Activated T-helper 2 cell treated with anti-CD3 and anti-CD28 coated beads, Interferon-gamma antibody, Interleukin-2, Interleukin-4, amounts not matched to agents 10 μg/mL and 5 μg/mL and 100 μg/mL, durations not matched to agents 14 hours and 24 hours and 36 hours (primary cell): ENCODE measurements around the gene CHST11. TPM values are rescaled to one million over a fixed set of nuclear protein-coding genes. Genes with fewer than 3 reads are reported as not detected.

Source experiments
- DNase-seq: peaks from one replicate; pipeline ENCODE4 v3.0.0; 2021; ENCODE audit warnings: low spot score
- H3K27ac Mint-ChIP-seq: one replicate; pipeline ENCODE4 v1.8.0; 2021; ENCODE audit warnings: mixed read lengths
- H3K27me3 Mint-ChIP-seq: one replicate; pipeline ENCODE4 v1.8.0; 2021; ENCODE audit warnings: low read depth, mixed read lengths
- H3K36me3 Mint-ChIP-seq: one replicate; pipeline ENCODE4 v1.8.0; 2021; ENCODE audit warnings: low read depth, mixed read lengths
- H3K4me1 Mint-ChIP-seq: one replicate; pipeline ENCODE4 v1.8.0; 2021; ENCODE audit warnings: low read depth, mixed read lengths
- H3K4me3 Mint-ChIP-seq: one replicate; pipeline ENCODE4 v1.8.0; 2021; ENCODE audit warnings: low read depth, mild to moderate bottlenecking, moderate library complexity, mixed read lengths
- H3K9me3 Mint-ChIP-seq: one replicate; pipeline ENCODE4 v1.8.0; 2021; ENCODE audit warnings: mixed read lengths
- intact Hi-C: fragments of 100-400 bp; cut with micrococcal nuclease; formaldehyde crosslinking; loops from one replicate; pipeline ENCODE4 v1.15.1; 2023
- total RNA-seq: library from RNA; stranded (reverse); gene quantifications from 2 replicates; pipeline ENCODE4 v1.2.3, GENCODE V29; 2022

The CHST11 gene
- total RNA-seq, 1 donor from 2014 or later: 50.6 TPM

GRCh38 chr12:104436790-104437189, 20.0 kb upstream of the CHST11 start:
- H3K4me3 Mint-ChIP-seq: no peak overlapping the region
- H3K27ac Mint-ChIP-seq: no peak overlapping the region
- peaks cover 2% of the 10 kb centered on the region for H3K4me1 Mint-ChIP-seq
- no peaks in the 10 kb centered on the region for H3K36me3 Mint-ChIP-seq
- intact Hi-C loops: no loop called here
- H3K9me3 Mint-ChIP-seq: no peaks in the 10 kb centered on the region
- H3K27me3 Mint-ChIP-seq: peaks cover 24% of the 10 kb centered on the region
- no peak for DNase-seq

DNA sequence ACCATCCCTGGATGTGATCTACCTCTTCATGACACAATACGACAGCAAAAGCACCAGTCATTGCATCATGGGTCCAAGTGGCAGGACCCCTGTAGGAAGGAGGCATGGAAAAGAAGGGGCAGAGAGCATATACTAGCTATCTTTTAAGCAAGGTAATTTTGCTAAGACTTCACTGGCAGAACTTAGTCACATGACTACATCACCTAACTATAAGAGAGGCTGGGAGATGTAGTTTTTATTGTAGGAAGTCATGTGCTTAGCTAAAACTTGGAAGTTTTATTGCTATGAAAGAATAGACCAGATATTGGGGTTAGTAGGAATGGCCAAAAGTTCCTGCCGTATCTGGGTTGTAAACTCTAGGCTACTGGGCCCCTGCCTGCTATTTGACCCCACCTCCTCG, 18.6 kb upstream of the CHST11 start:
- no peak overlapping the region for H3K4me3 Mint-ChIP-seq
- intact Hi-C loops: no loop called here
- no peaks in the 10 kb centered on the region for H3K9me3 Mint-ChIP-seq

DNA sequence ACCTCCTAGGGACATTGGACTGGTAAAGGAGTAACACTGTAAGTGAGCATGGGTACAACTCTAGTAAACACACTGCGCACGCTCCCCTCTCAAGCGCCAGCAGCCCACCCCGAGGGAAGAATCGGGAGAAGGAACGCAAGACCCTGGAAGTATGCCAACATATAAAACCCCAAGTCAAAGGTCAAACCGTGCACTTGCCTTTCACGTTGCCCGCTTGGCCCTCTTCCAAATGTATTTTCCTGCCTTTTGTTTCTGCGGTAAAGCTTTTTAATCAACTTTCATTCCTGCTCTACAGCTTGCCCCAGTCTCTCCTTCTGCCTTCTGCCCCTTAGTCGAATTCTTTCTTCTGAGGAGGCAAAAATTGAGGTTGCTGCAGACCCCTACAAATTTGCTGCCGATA, 17.6 kb upstream of the CHST11 start:
- H3K27me3 Mint-ChIP-seq: peaks cover 20% of the 10 kb centered on the region
- no peak for DNase-seq
- peaks cover 2% of the 10 kb centered on the region for H3K4me1 Mint-ChIP-seq
- H3K27ac Mint-ChIP-seq: no peak overlapping the region
- H3K36me3 Mint-ChIP-seq: no peaks in the 10 kb centered on the region
- H3K4me3 Mint-ChIP-seq: no peak overlapping the region
- intact Hi-C loops: no loop called here
- no peaks in the 10 kb centered on the region for H3K9me3 Mint-ChIP-seq

More for the DNA sequence above, 18.6 kb upstream of the CHST11 start:
- peaks cover 20% of the 10 kb centered on the region for H3K27me3 Mint-ChIP-seq
- H3K27ac Mint-ChIP-seq: no peak overlapping the region
- no peak for DNase-seq
- no peaks in the 10 kb centered on the region for H3K36me3 Mint-ChIP-seq
- peaks cover 2% of the 10 kb centered on the region for H3K4me1 Mint-ChIP-seq

DNA sequence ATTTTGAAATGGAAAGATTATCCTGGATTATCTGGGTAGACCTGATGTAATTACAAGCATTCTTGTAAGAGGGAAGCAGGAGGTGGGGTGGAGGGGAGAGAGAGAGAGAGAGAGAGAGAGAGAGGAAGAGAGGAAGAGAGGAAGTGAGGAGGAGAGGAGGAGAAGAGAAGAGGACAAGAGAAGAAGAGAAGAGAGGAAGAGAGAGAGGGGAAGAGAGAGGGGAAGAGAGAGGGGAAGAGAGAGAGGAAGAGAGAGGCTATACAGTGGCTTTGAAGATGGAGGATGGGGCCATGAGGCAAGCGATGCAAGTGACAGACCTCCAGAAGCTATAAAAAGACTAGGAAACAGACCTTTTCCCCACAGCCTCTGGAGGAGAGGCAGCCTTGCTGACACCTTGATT, 13.7 kb upstream of the CHST11 start:
- DNase-seq: no peak
- H3K36me3 Mint-ChIP-seq: no peaks in the 10 kb centered on the region
- H3K9me3 Mint-ChIP-seq: no peaks in the 10 kb centered on the region
- no peaks in the 10 kb centered on the region for H3K4me1 Mint-ChIP-seq
- intact Hi-C loops: no loop called here
- H3K27me3 Mint-ChIP-seq: peaks cover 7% of the 10 kb centered on the region
- H3K4me3 Mint-ChIP-seq: no peak overlapping the region
- no peak overlapping the region for H3K27ac Mint-ChIP-seq

DNA sequence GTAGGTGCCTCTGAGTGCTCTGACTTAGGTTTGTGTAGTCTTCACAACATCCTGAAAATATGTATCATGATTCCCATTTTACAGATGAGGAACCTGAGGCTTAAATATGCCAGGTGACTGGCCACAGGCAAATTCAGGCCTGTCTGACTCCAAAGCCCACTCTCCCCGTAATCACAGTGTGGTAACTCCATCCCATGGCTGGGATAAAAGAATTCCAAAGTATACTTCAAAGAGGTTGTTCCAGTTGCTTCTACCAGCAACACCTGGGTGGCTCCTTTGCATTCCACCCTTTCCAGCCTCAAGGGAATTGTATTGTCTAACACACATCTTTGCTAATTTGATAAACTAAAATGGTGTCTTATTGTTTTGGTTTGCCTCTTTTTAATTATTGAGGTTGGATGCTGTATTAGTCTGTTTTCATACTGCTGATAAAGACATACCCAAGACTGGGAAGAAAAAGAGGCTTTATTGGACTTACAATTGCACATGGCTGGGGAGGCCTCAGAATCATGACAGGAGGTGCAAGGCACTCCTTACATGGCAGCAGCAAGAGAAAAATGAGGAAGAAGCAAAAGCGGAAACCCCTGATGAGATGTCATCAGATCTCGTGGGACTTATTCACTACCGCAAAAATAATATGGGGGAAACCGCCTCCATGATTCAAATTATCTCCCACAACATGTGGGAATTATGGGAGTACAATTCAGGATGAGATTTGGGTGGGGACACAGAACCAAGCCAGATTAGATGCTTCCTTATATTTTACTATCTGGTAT, 9.9 kb upstream of the CHST11 start:
- H3K36me3 Mint-ChIP-seq: no peaks in the 10 kb centered on the region
- no peaks in the 10 kb centered on the region for H3K4me1 Mint-ChIP-seq
- no peak overlapping the region for H3K27ac Mint-ChIP-seq
- H3K9me3 Mint-ChIP-seq: peaks cover 7% of the 10 kb centered on the region
- no peak for DNase-seq
- H3K27me3 Mint-ChIP-seq: peaks cover 5% of the 10 kb centered on the region
- intact Hi-C loops: no loop called here
- no peak overlapping the region for H3K4me3 Mint-ChIP-seq

GRCh38 chr12:104448031-104448430, 8.7 kb upstream of the CHST11 start:
- Mint-ChIP-seq H3K4me1 (no peaks in the 10 kb centered on the region), H3K27ac (no peak overlapping the region), H3K36me3 (no peaks in the 10 kb centered on the region), H3K27me3 (peaks cover 5% of the 10 kb centered on the region), H3K9me3 (peaks cover 7% of the 10 kb centered on the region), H3K4me3 (no peak overlapping the region)
- DNase-seq: no peak
- intact Hi-C loops: no loop called here

DNA sequence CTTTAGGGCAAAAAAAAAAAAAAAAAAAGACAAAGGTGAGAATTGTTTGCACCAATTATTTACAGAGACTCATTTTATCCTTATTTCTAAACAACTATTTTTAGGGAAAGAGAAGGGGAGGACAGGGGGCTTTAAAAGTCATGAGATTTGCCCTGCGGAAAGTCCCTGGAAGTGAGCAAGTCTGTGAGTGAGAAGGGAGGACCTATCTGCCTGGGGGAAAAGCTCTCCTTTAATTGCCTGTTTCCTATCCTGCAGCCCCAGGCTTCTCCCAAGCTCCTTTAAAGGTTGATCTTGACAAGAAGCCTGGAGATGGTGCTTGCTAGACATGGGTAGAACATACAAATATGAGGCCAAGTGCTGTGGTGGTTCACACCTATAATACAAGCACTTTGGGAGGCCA, 8.3 kb upstream of the CHST11 start:
- Mint-ChIP-seq H3K9me3 (peaks cover 7% of the 10 kb centered on the region), H3K27me3 (peaks cover 5% of the 10 kb centered on the region), H3K36me3 (no peaks in the 10 kb centered on the region), H3K27ac (no peak overlapping the region), H3K4me3 (no peak overlapping the region), H3K4me1 (no peaks in the 10 kb centered on the region)
- DNase-seq: no peak
- intact Hi-C loops: no loop called here

- no peak for DNase-seq
- intact Hi-C loops: no loop called here
- H3K4me3 Mint-ChIP-seq: no peak overlapping the region
- no peak overlapping the region for H3K27ac Mint-ChIP-seq
- H3K36me3 Mint-ChIP-seq: peaks cover 2% of the 10 kb centered on the region
- H3K9me3 Mint-ChIP-seq: peaks cover 7% of the 10 kb centered on the region
- peaks cover 6% of the 10 kb centered on the region for H3K4me1 Mint-ChIP-seq
- no peaks in the 10 kb centered on the region for H3K27me3 Mint-ChIP-seq
Measured at GRCh38 chr12:104450700-104451099, 6.0 kb upstream of the CHST11 start.

DNA sequence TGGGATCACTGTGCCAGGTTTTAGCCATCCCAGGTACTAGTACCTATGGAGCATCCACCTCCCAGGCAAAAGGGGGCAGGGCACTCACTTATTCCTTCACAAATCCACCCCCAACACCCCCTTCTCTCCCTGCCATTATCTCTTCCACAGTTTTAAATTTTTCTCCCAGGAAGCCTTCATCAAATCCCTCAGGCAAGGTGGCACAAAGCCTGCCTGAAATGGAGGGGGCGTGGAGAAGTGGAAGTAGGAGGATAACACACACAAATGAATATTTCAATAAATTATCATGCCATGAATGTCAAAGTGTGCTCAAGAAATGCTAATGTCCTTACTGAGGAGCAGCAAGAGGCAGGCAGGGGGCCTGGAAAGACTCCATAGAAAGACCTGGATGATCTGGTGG, 4.7 kb upstream of the CHST11 start:
- peaks cover 7% of the 10 kb centered on the region for H3K9me3 Mint-ChIP-seq
- intact Hi-C loops: no loop called here
- H3K36me3 Mint-ChIP-seq: peaks cover 2% of the 10 kb centered on the region
- no peaks in the 10 kb centered on the region for H3K27me3 Mint-ChIP-seq
- no peak for DNase-seq
- H3K4me3 Mint-ChIP-seq: no peak overlapping the region
- no peak overlapping the region for H3K27ac Mint-ChIP-seq
- peaks cover 12% of the 10 kb centered on the region for H3K4me1 Mint-ChIP-seq

DNA sequence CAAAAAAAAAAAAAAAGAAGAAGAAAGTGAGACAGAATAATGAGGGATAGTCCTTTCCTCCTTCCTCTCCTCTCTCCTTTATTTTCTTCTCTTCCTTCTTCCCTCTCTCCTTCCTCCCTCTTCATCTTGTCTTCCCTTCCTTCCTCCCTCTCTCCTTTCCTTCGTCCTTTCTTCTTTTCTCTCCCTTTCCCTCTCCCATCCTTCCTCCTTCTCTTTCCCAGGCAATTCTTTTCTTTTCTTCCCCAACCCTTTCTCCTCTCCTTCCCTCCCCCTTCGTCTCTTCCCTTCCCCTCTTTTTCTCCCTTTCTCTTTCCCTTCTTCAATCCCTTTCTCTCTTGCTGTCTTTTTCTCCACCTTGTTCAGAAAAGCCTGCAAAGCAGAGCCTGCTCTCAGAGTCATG, 3.6 kb upstream of the CHST11 start:
- Mint-ChIP-seq H3K36me3 (peaks cover 2% of the 10 kb centered on the region), H3K4me3 (no peak overlapping the region)
- DNase-seq: no peak

DNA sequence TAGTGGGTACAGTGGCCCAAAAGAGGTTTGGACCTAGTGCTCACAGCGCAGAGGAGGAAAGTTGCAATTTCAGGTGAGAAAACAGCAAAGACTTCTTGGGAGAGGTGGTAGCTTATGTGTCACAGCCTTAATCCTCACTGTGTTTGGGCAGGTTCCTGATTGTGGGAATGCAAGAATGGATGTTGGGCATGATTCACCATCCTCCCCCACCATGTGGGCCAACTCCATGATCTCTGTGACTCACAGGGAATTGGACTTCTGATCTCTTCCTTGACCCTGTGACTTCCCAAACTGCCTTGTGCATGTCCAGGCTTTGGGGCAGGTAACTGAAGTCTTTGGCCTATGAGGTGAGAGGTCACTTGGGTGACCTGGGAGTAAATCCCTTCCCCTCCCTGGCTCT, 1.8 kb upstream of the CHST11 start:
- Mint-ChIP-seq H3K4me3 (peak overlapping the region; percentile 88), H3K27ac (no peak overlapping the region), H3K36me3 (peaks cover 16% of the 10 kb centered on the region), H3K4me1 (peaks cover 19% of the 10 kb centered on the region), H3K27me3 (no peaks in the 10 kb centered on the region), H3K9me3 (peaks cover 7% of the 10 kb centered on the region)
- DNase-seq: no peak
- intact Hi-C loops: loop anchor here (5.0 kb wide), 4 partner anchors 73 to 652 kb away; partner anchors contain the start of gene WASHC4

More for the DNA sequence above, 3.6 kb upstream of the CHST11 start:
- Mint-ChIP-seq H3K27ac (no peak overlapping the region), H3K9me3 (peaks cover 7% of the 10 kb centered on the region), H3K27me3 (no peaks in the 10 kb centered on the region), H3K4me1 (peaks cover 12% of the 10 kb centered on the region)
- intact Hi-C loops: no loop called here

- H3K27me3 Mint-ChIP-seq: no peaks in the 10 kb centered on the region
- H3K36me3 Mint-ChIP-seq: peaks cover 18% of the 10 kb centered on the region
- H3K27ac Mint-ChIP-seq: peak overlapping the region; percentile 89
- H3K4me1 Mint-ChIP-seq: peaks cover 24% of the 10 kb centered on the region
- H3K9me3 Mint-ChIP-seq: peaks cover 4% of the 10 kb centered on the region
- intact Hi-C loops: loop anchor here (1.0 to 5.0 kb wide), 7 partner anchors 28 to 652 kb away; partner anchors contain the start of gene WASHC4
- no peak for DNase-seq
- H3K4me3 Mint-ChIP-seq: peak overlapping the region; percentile 88
Measured at GRCh38 chr12:104455578-104456416, 951 bp upstream of the CHST11 start.
